Colonic mucosa (tissue), 4 donors: Measurements from ENCODE around the gene SCP2. TPM values are rescaled to one million over a fixed set of nuclear protein-coding genes. Genes with fewer than 3 reads are reported as not detected.
"Not testable (repeated sequence)": the region's sequence is repeated elsewhere in the genome, so short reads cannot be mapped to it uniquely, and the experiment has no call there.

ENCODE experiments used
- DNase-seq: peaks from one replicate; pipeline ENCODE4 v3.0.0-alpha.2; 2020
- H3K27ac ChIP-seq: fragments of 200-600 bp; one replicate; pipeline ENCODE4 v1.8.0; 2021
- H3K27me3 ChIP-seq: fragments of 200-600 bp; one replicate; pipeline ENCODE4 v1.8.0; 2021
- H3K36me3 ChIP-seq: fragments of 200-600 bp; one replicate; pipeline ENCODE4 v1.8.0; 2021
- H3K4me1 ChIP-seq: fragments of 200-600 bp; one replicate; pipeline ENCODE4 v1.8.0; 2021; ENCODE audit warnings: mild to moderate bottlenecking
- H3K4me3 ChIP-seq: fragments of 200-600 bp; one replicate; pipeline ENCODE4 v1.8.0; 2021
- H3K9ac ChIP-seq, 2 donors: one replicate each; pipeline ENCODE4 v1.7.0; 2013; ENCODE audit warnings: control low read depth in 2 of 2, low read depth in 2 of 2, low read length in 2 of 2
- H3K9me3 ChIP-seq: fragments of 200-600 bp; one replicate; pipeline ENCODE4 v1.8.0; 2021
- intact Hi-C: fragments of 100-400 bp; cut with DNase I; formaldehyde crosslinking; loops from one replicate; pipeline ENCODE4 v1.14.1; 2022
- total RNA-seq, 2 donors: library from RNA; stranded (reverse); fragmentation: NEBNext Ultra II Directional in 1 of 2; extraction: Animal tissue kit (Norgen Biotek cat#: 25700) in 1 of 2; gene quantifications; one replicate each; pipeline ENCODE4 v1.2.1, GENCODE V29; 2021
- TF ChIP-seq, protein P1 (sequence below): fragments of 200-600 bp; IDR thresholded peaks from one replicate; pipeline ENCODE4 v1.8.0; 2022; ENCODE audit warnings: antibody characterized with exemption, mild to moderate bottlenecking
- donor health status: healthy.
- donor health status: DM: no; HTN: no; CAD: no.
- donor health status: DM: no; HTN: no; CAD: no.

The SCP2 gene
- total RNA-seq, 2 donors from 2014 or later: 178 to 325 TPM

DNA sequence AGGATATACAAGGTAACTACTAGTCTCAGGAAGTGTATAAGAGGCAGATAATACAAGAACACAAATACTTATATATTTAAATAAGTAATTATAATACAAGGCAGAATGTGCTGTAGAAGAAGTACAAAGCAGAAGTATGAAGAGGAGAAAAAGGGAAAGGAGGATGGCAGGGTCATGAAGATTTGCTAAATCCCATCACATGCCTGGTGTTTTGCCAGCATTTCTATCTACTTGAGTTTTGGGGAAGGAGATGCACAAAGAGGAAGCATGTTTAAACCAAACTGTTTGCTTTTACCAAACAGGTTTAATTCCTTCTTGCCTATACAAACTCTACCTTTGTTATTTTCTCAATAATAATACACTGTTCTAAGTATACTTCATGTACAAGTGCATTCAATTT is 74.1 kb downstream of the SCP2 start:
- H3K4me1 ChIP-seq: no peaks in the 10 kb centered on the region
- TF ChIP-seq, protein P1, sequence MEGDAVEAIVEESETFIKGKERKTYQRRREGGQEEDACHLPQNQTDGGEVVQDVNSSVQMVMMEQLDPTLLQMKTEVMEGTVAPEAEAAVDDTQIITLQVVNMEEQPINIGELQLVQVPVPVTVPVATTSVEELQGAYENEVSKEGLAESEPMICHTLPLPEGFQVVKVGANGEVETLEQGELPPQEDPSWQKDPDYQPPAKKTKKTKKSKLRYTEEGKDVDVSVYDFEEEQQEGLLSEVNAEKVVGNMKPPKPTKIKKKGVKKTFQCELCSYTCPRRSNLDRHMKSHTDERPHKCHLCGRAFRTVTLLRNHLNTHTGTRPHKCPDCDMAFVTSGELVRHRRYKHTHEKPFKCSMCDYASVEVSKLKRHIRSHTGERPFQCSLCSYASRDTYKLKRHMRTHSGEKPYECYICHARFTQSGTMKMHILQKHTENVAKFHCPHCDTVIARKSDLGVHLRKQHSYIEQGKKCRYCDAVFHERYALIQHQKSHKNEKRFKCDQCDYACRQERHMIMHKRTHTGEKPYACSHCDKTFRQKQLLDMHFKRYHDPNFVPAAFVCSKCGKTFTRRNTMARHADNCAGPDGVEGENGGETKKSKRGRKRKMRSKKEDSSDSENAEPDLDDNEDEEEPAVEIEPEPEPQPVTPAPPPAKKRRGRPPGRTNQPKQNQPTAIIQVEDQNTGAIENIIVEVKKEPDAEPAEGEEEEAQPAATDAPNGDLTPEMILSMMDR: no peak
- no peak overlapping the region for H3K9ac ChIP-seq
- no peaks in the 10 kb centered on the region for H3K27me3 ChIP-seq
- no peak overlapping the region for H3K4me3 ChIP-seq
- no peaks in the 10 kb centered on the region for H3K9me3 ChIP-seq
- H3K27ac ChIP-seq: no peak overlapping the region
- DNase-seq: no peak
- intact Hi-C loops: no loop called here
- no peaks in the 10 kb centered on the region for H3K36me3 ChIP-seq

DNA sequence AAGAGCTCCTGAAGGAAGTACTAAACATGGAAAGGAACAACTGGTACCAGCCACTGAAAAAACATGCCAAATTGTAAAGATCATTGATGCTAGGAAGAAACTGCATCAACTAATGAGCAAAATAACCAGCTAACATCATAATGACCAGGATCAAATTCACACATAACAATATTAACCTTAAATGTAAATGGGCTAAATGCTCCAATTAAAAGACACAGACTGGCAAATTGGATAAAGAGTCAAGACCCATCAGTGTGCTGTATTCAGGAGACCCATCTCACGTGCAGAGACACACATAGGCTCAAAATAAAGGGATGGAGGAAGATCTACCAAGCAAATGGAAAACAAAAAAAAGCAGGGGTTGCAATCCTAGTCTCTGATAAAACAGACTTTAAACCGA is 79.5 kb downstream of the SCP2 start:
- intact Hi-C loops, H3K9ac ChIP-seq: not testable (repeated sequence)

GRCh38 chr1:53010247-53010646 is 83.2 kb downstream of the SCP2 start:
- H3K27me3 ChIP-seq, H3K9ac ChIP-seq, H3K4me3 ChIP-seq, H3K4me1 ChIP-seq, H3K27ac ChIP-seq, DNase-seq, intact Hi-C loops, H3K9me3 ChIP-seq, H3K36me3 ChIP-seq: not testable (repeated sequence)

More for the DNA sequence above, 79.5 kb downstream of the SCP2 start:
- not testable (repeated sequence) for H3K27me3 ChIP-seq, H3K4me3 ChIP-seq, DNase-seq, H3K4me1 ChIP-seq, H3K36me3 ChIP-seq, H3K27ac ChIP-seq, H3K9me3 ChIP-seq

GRCh38 chr1:53011175-53011574 is 84.1 kb downstream of the SCP2 start:
- no peaks in the 10 kb centered on the region for H3K27me3 ChIP-seq
- no peak overlapping the region for H3K27ac ChIP-seq
- TF ChIP-seq, protein P1: no peak
- H3K4me3 ChIP-seq: no peak overlapping the region
- H3K4me1 ChIP-seq: peaks cover 6% of the 10 kb centered on the region
- H3K9me3 ChIP-seq: no peaks in the 10 kb centered on the region
- no peak overlapping the region for H3K9ac ChIP-seq
- no peaks in the 10 kb centered on the region for H3K36me3 ChIP-seq
- intact Hi-C loops: no loop called here
- DNase-seq: no peak

DNA sequence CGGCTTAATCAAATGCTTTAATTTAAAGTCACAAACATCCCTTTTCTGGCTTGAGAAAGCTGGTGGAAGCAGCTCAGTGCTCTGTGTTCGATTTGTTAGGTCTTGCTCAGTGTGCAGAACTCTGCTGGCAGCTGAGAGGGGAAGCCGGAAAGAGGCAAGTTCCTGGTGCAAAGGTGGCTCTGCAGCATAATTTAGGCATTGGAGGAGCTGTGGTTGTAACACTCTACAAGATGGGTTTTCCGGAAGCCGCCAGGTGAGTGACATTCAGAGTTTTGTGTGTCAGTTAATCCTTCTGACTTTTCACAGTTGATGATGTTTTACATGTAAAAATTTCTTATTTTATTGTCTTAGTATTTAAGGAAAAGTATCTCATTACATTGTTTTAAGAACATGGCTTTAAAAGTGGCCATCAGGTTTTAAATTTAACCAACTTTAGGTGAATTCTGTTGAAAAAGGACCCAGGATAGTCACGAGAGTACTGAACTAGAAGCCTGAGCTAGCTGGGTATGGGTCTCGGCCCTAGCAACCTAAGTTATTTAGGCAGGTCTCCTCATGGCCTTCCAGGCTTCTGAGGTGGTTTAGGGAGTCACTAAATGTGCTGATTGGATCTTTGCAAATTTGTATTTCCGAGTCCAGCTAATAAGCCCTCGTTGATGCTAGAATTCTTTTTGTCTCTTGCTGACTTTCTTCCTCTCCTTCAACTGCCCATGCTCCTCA is 87.9 kb downstream of the SCP2 start:
- H3K4me1 ChIP-seq: peaks cover 9% of the 10 kb centered on the region
- H3K27me3 ChIP-seq: no peaks in the 10 kb centered on the region
- TF ChIP-seq, protein P1: no peak
- peak; percentile 94 for DNase-seq
- H3K4me3 ChIP-seq: peak overlapping the region; percentile 53
- intact Hi-C loops: loop anchor here (5.0 kb wide), 1 partner anchor 157 kb away; no protein-coding TSS in a partner anchor
- H3K9me3 ChIP-seq: no peaks in the 10 kb centered on the region
- H3K9ac ChIP-seq: peak overlapping the region; percentile 19 to 75
- H3K36me3 ChIP-seq: no peaks in the 10 kb centered on the region
- peak overlapping the region; percentile 44 for H3K27ac ChIP-seq

GRCh38 chr1:53015508-53015860 is 88.4 kb downstream of the SCP2 start:
- peak; percentile 20 for DNase-seq
- TF ChIP-seq, protein P1: no peak
- Histone ChIP-seq H3K36me3 (no peaks in the 10 kb centered on the region), H3K4me3 (peak overlapping the region; percentile 53), H3K9me3 (no peaks in the 10 kb centered on the region), H3K27ac (no peak overlapping the region), H3K27me3 (no peaks in the 10 kb centered on the region), H3K9ac (peak overlapping the region; percentile 19 to 75), H3K4me1 (peaks cover 9% of the 10 kb centered on the region)
- intact Hi-C loops: loop anchor here (5.0 kb wide), 1 partner anchor 157 kb away; no protein-coding TSS in a partner anchor
